Measurements from ENCODE around the gene DIP2A. TPM values are rescaled to one million over a fixed set of nuclear protein-coding genes. Genes with fewer than 3 reads are reported as not detected.
"Not testable (repeated sequence)": the region's sequence is repeated elsewhere in the genome, so short reads cannot be mapped to it uniquely, and the experiment has no call there.

Gene DIP2A
- polyA plus RNA-seq, 1 donor (not counting 4 experiments of a cell fraction or from before 2014, with no cell fraction given) = 41.6 TPM

- no peak overlapping the region for H3K27ac ChIP-seq (ENCODE audit: control insufficient read depth, insufficient read depth, low read length)
- peaks cover 14 to 35% of the 10 kb centered on the region in 2 experiments for H3K36me3 ChIP-seq (ENCODE audit: control insufficient read depth in 2 of 2, extremely low read depth in 1 of 2, insufficient read depth in 2 of 2, low read length in 2 of 2)
- TF ChIP-seq EZH2 (IDR thresholded peaks at IDR 0.05; ENCODE audit: low read length) = no peak
- TF ChIP-seq CTCF (optimal IDR thresholded peaks at IDR 0.05 in 1 of 3, IDR thresholded peaks at IDR 0.05 in 1 of 3, conservative IDR thresholded peaks at IDR 0.05 in 1 of 3; ENCODE audit: extremely low read depth in 1 of 3, insufficient read depth in 2 of 3, low read length in 3 of 3) = no peak
- no peak for FAIRE-seq
- H3K4me3 ChIP-seq (ENCODE audit: control insufficient read depth in 2 of 3, extremely low read depth in 1 of 3, insufficient read depth in 2 of 3, low read depth in 1 of 3, low read length in 3 of 3) = no peak overlapping the region
- H3K27me3 ChIP-seq (ENCODE audit: control insufficient read depth, extremely low read depth, insufficient read depth, low read length) = no peaks in the 10 kb centered on the region
- H3K79me2 ChIP-seq (ENCODE audit: control insufficient read depth, insufficient read depth, low read length) = peaks cover 2% of the 10 kb centered on the region
- H3K9me1 ChIP-seq (ENCODE audit: control insufficient read depth, extremely low read depth, insufficient read depth, low read length) = no peaks in the 10 kb centered on the region
- H3K9ac ChIP-seq (ENCODE audit: control insufficient read depth, extremely low read depth, insufficient read depth, low read length) = no peak overlapping the region
- dilution Hi-C loops (cut with MboI; ENCODE audit: extremely low pct_ligation_motif_present, low sequenced_read_pairs) = no loop called here
- H3K9me3 ChIP-seq (ENCODE audit: control insufficient read depth, low read depth, low read length) = no peaks in the 10 kb centered on the region
- no peaks in the 10 kb centered on the region for H3K4me1 ChIP-seq (ENCODE audit: control insufficient read depth, extremely low read depth, insufficient read depth, low read length)
- H3K4me2 ChIP-seq (ENCODE audit: control insufficient read depth, extremely low read depth, insufficient read depth, low read depth, low read length) = no peak overlapping the region
- H4K20me1 ChIP-seq (ENCODE audit: control insufficient read depth, extremely low read depth, insufficient read depth, low read length) = peaks cover 2% of the 10 kb centered on the region
- DNase-seq (ENCODE audit: low read depth, low spot score) = no peak
- H2AFZ ChIP-seq (ENCODE audit: control insufficient read depth, low read length) = no peak overlapping the region
Measured at GRCh38 chr21:46443910-46444309, 14.8 kb upstream of the DIP2A start.

- Histone ChIP-seq H2AFZ (ENCODE audit: control insufficient read depth, low read length) (no peak overlapping the region), H3K27me3 (ENCODE audit: control insufficient read depth, extremely low read depth, insufficient read depth, low read length) (no peaks in the 10 kb centered on the region), H4K20me1 (ENCODE audit: control insufficient read depth, extremely low read depth, insufficient read depth, low read length) (peaks cover 2% of the 10 kb centered on the region), H3K9ac (ENCODE audit: control insufficient read depth, extremely low read depth, insufficient read depth, low read length) (no peak overlapping the region), H3K27ac (ENCODE audit: control insufficient read depth, insufficient read depth, low read length) (no peak overlapping the region), H3K4me1 (ENCODE audit: control insufficient read depth, extremely low read depth, insufficient read depth, low read length) (no peaks in the 10 kb centered on the region), H3K36me3 (ENCODE audit: control insufficient read depth in 2 of 2, extremely low read depth in 1 of 2, insufficient read depth in 2 of 2, low read length in 2 of 2) (peaks cover 3 to 19% of the 10 kb centered on the region in 2 experiments), H3K79me2 (ENCODE audit: control insufficient read depth, insufficient read depth, low read length) (peaks cover 31% of the 10 kb centered on the region), H3K9me3 (ENCODE audit: control insufficient read depth, low read depth, low read length) (no peaks in the 10 kb centered on the region), H3K4me2 (ENCODE audit: control insufficient read depth, extremely low read depth, insufficient read depth, low read depth, low read length) (no peak overlapping the region), H3K4me3 (ENCODE audit: control insufficient read depth in 2 of 3, extremely low read depth in 1 of 3, insufficient read depth in 2 of 3, low read depth in 1 of 3, low read length in 3 of 3) (no peak overlapping the region), H3K9me1 (ENCODE audit: control insufficient read depth, extremely low read depth, insufficient read depth, low read length) (no peaks in the 10 kb centered on the region)
- dilution Hi-C loops (cut with MboI; ENCODE audit: extremely low pct_ligation_motif_present, low sequenced_read_pairs) = no loop called here
- DNase-seq (ENCODE audit: low read depth, low spot score) (no peak), FAIRE-seq (no peak)
- TF ChIP-seq EZH2 (IDR thresholded peaks at IDR 0.05; ENCODE audit: low read length) = no peak
- no peak for TF ChIP-seq CTCF (optimal IDR thresholded peaks at IDR 0.05 in 1 of 3, IDR thresholded peaks at IDR 0.05 in 1 of 3, conservative IDR thresholded peaks at IDR 0.05 in 1 of 3; ENCODE audit: extremely low read depth in 1 of 3, insufficient read depth in 2 of 3, low read length in 3 of 3)
Measured at GRCh38 chr21:46448108-46448507, 10.6 kb upstream of the DIP2A start.

GRCh38 chr21:46448855-46449254 is 9.8 kb upstream of the DIP2A start:
- H3K27me3 ChIP-seq (ENCODE audit: control insufficient read depth, extremely low read depth, insufficient read depth, low read length); H2AFZ ChIP-seq (ENCODE audit: control insufficient read depth, low read length); H3K9me3 ChIP-seq (ENCODE audit: control insufficient read depth, low read depth, low read length); H3K4me2 ChIP-seq (ENCODE audit: control insufficient read depth, extremely low read depth, insufficient read depth, low read depth, low read length); H3K4me3 ChIP-seq (ENCODE audit: control insufficient read depth in 2 of 3, extremely low read depth in 1 of 3, insufficient read depth in 2 of 3, low read depth in 1 of 3, low read length in 3 of 3); H3K4me1 ChIP-seq (ENCODE audit: control insufficient read depth, extremely low read depth, insufficient read depth, low read length); H4K20me1 ChIP-seq (ENCODE audit: control insufficient read depth, extremely low read depth, insufficient read depth, low read length); H3K9me1 ChIP-seq (ENCODE audit: control insufficient read depth, extremely low read depth, insufficient read depth, low read length); dilution Hi-C loops (cut with MboI; ENCODE audit: extremely low pct_ligation_motif_present, low sequenced_read_pairs); DNase-seq (ENCODE audit: low read depth, low spot score); H3K27ac ChIP-seq (ENCODE audit: control insufficient read depth, insufficient read depth, low read length); H3K9ac ChIP-seq (ENCODE audit: control insufficient read depth, extremely low read depth, insufficient read depth, low read length); FAIRE-seq: not testable (repeated sequence)
- peaks cover 34% of the 10 kb centered on the region for H3K79me2 ChIP-seq (ENCODE audit: control insufficient read depth, insufficient read depth, low read length)
- peaks cover 2 to 18% of the 10 kb centered on the region in 2 experiments for H3K36me3 ChIP-seq (ENCODE audit: control insufficient read depth in 2 of 2, extremely low read depth in 1 of 2, insufficient read depth in 2 of 2, low read length in 2 of 2)

Data from keratinocyte (primary cell).